ENCODE results near the gene YLPM1. TPM values are rescaled to one million over a fixed set of nuclear protein-coding genes. Genes with fewer than 3 reads are reported as not detected.

The YLPM1 gene
- total RNA-seq, 1 donor from 2014 or later: 55.9 TPM

DNA sequence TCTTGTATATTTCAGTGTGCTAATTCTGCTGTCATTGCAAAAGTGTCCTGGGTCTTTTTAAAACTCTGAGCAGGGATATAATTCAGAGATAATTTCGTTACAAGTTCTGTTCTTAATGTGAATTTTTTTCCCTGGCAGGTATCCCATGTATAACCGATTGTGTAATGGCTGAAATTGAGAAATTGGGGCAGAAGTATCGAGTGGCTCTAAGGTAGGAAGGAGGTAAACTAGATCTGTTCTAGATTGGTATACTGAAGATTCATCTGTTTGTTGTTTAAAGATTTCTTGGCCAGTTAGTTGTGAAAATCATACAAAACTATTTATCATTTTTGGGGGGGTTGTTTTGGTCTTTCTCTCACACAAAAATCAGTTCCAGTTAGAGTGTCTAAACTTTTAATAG, 40.0 kb upstream of the YLPM1 start:
- Histone ChIP-seq H3K79me2 (ENCODE audit: low read depth) (no peaks in the 10 kb centered on the region), H3K9ac (no peak overlapping the region), H3K27me3 (no peaks in the 10 kb centered on the region), H3K4me1 (no peaks in the 10 kb centered on the region), H4K20me1 (ENCODE audit: low read depth) (no peaks in the 10 kb centered on the region), H3K4me2 (no peak overlapping the region), H2AFZ (replicated peaks) (no peak overlapping the region), H3K27ac (no peak overlapping the region), H3K36me3 (no peaks in the 10 kb centered on the region), H3K4me3 (no peak overlapping the region), H3K9me3 (ENCODE audit: low read depth) (no peaks in the 10 kb centered on the region), H3F3A (ENCODE audit: low read depth) (no peaks in the 10 kb centered on the region)
- DNase-seq (ENCODE audit: low spot score): no peak
- no peaks in the 10 kb centered on the region for H3K9me3 Mint-ChIP-seq
- H3K27me3 Mint-ChIP-seq (ENCODE audit: insufficient read depth, low read depth): no peaks in the 10 kb centered on the region
- no peaks in the 10 kb centered on the region for H3K4me1 Mint-ChIP-seq
- H3K4me3 Mint-ChIP-seq: no peak overlapping the region
- H3K36me3 Mint-ChIP-seq: peaks cover 5% of the 10 kb centered on the region
- H3K27ac Mint-ChIP-seq: no peak overlapping the region
- TF ChIP-seq EZH2phosphoT487 (IDR thresholded peaks at IDR 0.05): no peak
- TF ChIP-seq, protein P1, sequence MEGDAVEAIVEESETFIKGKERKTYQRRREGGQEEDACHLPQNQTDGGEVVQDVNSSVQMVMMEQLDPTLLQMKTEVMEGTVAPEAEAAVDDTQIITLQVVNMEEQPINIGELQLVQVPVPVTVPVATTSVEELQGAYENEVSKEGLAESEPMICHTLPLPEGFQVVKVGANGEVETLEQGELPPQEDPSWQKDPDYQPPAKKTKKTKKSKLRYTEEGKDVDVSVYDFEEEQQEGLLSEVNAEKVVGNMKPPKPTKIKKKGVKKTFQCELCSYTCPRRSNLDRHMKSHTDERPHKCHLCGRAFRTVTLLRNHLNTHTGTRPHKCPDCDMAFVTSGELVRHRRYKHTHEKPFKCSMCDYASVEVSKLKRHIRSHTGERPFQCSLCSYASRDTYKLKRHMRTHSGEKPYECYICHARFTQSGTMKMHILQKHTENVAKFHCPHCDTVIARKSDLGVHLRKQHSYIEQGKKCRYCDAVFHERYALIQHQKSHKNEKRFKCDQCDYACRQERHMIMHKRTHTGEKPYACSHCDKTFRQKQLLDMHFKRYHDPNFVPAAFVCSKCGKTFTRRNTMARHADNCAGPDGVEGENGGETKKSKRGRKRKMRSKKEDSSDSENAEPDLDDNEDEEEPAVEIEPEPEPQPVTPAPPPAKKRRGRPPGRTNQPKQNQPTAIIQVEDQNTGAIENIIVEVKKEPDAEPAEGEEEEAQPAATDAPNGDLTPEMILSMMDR (IDR thresholded peaks at IDR 0.05): no peak
- no peak for TF ChIP-seq EZH2 (IDR thresholded peaks at IDR 0.05)

DNA sequence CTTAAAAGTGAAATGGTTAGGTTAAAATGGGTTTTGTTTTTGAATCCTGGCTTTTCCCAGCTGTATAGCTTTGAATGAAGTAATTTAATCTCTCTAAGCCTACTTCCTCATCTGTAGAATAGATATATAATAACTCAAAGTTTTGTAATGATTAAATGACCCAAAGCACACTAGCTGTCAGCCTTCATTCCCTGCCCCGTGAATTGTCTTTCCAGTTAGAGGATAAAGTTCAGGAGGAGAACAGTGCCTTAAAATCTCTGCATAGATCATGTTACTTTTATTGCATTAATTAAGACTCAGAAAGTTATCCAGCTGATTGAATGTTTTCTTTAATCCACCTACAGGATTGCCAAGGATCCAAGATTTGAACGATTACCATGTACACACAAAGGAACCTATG, 30.7 kb upstream of the YLPM1 start:
- H3K4me3 ChIP-seq: no peak overlapping the region
- peaks cover 6% of the 10 kb centered on the region for H3K36me3 ChIP-seq
- no peak for DNase-seq (ENCODE audit: low spot score)
- H3K9me3 Mint-ChIP-seq: no peaks in the 10 kb centered on the region
- H3K27ac ChIP-seq: no peak overlapping the region
- peaks cover 7% of the 10 kb centered on the region for H3K36me3 Mint-ChIP-seq
- H3K9ac ChIP-seq: no peak overlapping the region
- H2AFZ ChIP-seq (replicated peaks): no peak overlapping the region
- no peak overlapping the region for H3K4me3 Mint-ChIP-seq
- H3K27ac Mint-ChIP-seq: no peak overlapping the region
- no peaks in the 10 kb centered on the region for H3K4me1 Mint-ChIP-seq
- no peaks in the 10 kb centered on the region for H3K27me3 ChIP-seq
- H3K79me2 ChIP-seq (ENCODE audit: low read depth): no peaks in the 10 kb centered on the region
- TF ChIP-seq EZH2 (IDR thresholded peaks at IDR 0.05): no peak
- TF ChIP-seq EZH2phosphoT487 (IDR thresholded peaks at IDR 0.05): no peak
- TF ChIP-seq, protein P1 (IDR thresholded peaks at IDR 0.05): no peak
- H4K20me1 ChIP-seq (ENCODE audit: low read depth): no peaks in the 10 kb centered on the region
- no peaks in the 10 kb centered on the region for H3K9me3 ChIP-seq (ENCODE audit: low read depth)
- no peak overlapping the region for H3K4me2 ChIP-seq
- no peaks in the 10 kb centered on the region for H3K4me1 ChIP-seq
- H3K27me3 Mint-ChIP-seq (ENCODE audit: insufficient read depth, low read depth): no peaks in the 10 kb centered on the region
- H3F3A ChIP-seq (ENCODE audit: low read depth): no peaks in the 10 kb centered on the region

DNA sequence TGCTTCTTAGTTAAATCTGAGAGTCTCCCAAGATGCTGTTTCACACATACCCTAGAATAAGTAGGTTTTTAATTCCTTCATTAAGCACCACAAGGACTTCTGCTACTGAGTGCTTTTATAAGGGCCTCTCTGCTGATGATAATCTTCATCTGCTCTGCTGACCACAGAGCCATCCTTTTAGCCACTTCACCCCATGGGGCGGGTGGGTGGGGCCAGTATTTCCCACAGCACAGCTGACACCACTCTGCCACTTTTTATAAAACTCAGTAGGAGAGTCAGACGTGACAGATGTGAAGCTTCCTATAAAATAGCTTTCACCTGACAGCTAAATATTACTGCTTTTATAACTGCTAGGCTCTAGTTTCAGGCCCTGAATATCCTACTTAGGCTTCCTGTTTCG, 29.9 kb upstream of the YLPM1 start:
- H3K9me3 Mint-ChIP-seq: no peaks in the 10 kb centered on the region
- no peaks in the 10 kb centered on the region for H3K9me3 ChIP-seq (ENCODE audit: low read depth)
- no peak overlapping the region for H3K27ac ChIP-seq
- no peak overlapping the region for H3K4me3 ChIP-seq
- peaks cover 7% of the 10 kb centered on the region for H3K36me3 Mint-ChIP-seq
- H3K4me2 ChIP-seq: no peak overlapping the region
- H3K79me2 ChIP-seq (ENCODE audit: low read depth): no peaks in the 10 kb centered on the region
- no peak for DNase-seq (ENCODE audit: low spot score)
- H2AFZ ChIP-seq (replicated peaks): no peak overlapping the region
- no peaks in the 10 kb centered on the region for H3K4me1 Mint-ChIP-seq
- H3F3A ChIP-seq (ENCODE audit: low read depth): no peaks in the 10 kb centered on the region
- H3K27me3 ChIP-seq: no peaks in the 10 kb centered on the region
- H3K9ac ChIP-seq: no peak overlapping the region
- H3K36me3 ChIP-seq: peaks cover 6% of the 10 kb centered on the region
- no peak for TF ChIP-seq EZH2 (IDR thresholded peaks at IDR 0.05)
- TF ChIP-seq, protein P1 (IDR thresholded peaks at IDR 0.05): no peak
- no peak for TF ChIP-seq EZH2phosphoT487 (IDR thresholded peaks at IDR 0.05)
- H3K4me1 ChIP-seq: no peaks in the 10 kb centered on the region
- H4K20me1 ChIP-seq (ENCODE audit: low read depth): no peaks in the 10 kb centered on the region
- H3K27ac Mint-ChIP-seq: no peak overlapping the region
- H3K27me3 Mint-ChIP-seq (ENCODE audit: insufficient read depth, low read depth): no peaks in the 10 kb centered on the region
- no peak overlapping the region for H3K4me3 Mint-ChIP-seq

Data from neural progenitor cell (in vitro differentiated cells).